Measurements from ENCODE around the gene RAB40C.

The RAB40C gene

DNA sequence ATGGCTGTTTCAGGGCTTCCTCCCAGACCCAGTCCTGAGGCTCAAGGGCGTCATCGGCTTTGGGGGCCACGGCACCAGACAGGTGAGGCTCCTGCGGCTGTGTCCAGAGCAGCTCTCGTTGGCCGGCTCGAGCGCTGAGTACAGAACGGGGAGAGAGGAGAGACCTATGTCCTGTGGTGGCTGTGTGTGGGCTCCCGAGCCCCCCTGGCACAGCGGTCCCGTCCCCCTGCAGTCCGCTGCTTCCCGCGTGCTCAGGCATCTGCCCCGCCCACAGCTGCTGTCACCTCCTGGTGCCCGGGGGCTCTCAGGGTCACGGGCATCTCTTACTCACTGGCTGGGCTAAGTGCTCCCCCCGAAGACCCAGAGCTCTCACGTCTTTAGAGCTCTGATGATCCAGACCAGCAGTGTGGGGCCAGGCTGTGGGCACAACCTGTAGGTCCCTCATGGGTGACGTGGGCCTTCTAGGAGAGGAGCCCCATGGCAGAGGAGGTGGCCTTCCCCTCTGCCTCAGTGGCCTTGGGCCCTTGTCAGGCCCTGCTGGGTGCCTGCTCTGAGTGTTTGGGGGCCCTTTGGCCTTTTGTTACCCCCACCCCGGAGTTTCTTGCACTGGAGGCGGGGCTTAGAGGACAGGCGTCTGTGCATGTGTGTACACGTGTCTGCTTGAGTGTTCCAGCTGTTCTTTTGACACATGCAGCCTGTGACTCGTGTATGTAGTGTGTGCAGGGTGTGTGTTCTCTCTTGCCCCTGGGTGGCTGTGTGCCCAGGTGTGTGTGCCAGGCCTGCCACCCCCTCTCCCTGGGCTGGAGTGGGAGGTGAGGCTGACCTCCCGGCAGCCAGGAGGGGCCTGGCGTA is 62.8 kb downstream of the RAB40C start:
- H3K4me1 ChIP-seq (ENCODE audit: insufficient read depth, poor library complexity, severe bottlenecking): peaks cover 8% of the 10 kb centered on the region
- ATAC-seq (ENCODE audit: low read depth): no peak
- H3K4me3 ChIP-seq (ENCODE audit: severe bottlenecking): no peak overlapping the region
- TF ChIP-seq, protein P1, sequence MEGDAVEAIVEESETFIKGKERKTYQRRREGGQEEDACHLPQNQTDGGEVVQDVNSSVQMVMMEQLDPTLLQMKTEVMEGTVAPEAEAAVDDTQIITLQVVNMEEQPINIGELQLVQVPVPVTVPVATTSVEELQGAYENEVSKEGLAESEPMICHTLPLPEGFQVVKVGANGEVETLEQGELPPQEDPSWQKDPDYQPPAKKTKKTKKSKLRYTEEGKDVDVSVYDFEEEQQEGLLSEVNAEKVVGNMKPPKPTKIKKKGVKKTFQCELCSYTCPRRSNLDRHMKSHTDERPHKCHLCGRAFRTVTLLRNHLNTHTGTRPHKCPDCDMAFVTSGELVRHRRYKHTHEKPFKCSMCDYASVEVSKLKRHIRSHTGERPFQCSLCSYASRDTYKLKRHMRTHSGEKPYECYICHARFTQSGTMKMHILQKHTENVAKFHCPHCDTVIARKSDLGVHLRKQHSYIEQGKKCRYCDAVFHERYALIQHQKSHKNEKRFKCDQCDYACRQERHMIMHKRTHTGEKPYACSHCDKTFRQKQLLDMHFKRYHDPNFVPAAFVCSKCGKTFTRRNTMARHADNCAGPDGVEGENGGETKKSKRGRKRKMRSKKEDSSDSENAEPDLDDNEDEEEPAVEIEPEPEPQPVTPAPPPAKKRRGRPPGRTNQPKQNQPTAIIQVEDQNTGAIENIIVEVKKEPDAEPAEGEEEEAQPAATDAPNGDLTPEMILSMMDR (IDR thresholded peaks at IDR 0.05; ENCODE audit: poor library complexity, severe bottlenecking): no peak
- no peak overlapping the region for H3K27ac ChIP-seq (ENCODE audit: poor library complexity, severe bottlenecking)
- no peak for DNase-seq (ENCODE audit: low spot score)
- H3K9me3 ChIP-seq (ENCODE audit: severe bottlenecking): no peaks in the 10 kb centered on the region
- H3K36me3 ChIP-seq (ENCODE audit: low read depth): peaks cover 26% of the 10 kb centered on the region; the same call in 1 of the 2 replicates
- H3K27me3 ChIP-seq (ENCODE audit: insufficient read depth, poor library complexity, severe bottlenecking): no peaks in the 10 kb centered on the region

DNA sequence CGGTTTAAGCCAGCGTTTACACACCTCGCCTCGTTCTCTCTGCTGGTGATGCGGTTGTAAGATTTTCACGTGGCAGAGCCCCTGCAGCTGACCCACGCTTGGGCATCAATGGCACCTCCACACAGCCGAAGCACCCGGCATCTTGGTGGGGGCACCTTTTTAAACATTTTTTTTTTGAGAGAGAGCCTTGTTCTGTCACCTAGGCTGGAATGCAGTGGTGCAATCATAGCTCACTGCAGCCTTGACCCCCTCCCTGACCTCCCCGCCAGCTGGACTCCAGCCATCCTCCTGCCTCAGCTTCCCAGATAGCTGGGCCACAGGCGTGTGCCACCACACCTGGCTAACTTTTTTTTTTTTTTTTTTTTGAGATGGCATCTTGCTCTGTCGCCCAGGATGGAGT is 64.2 kb downstream of the RAB40C start:
- Histone ChIP-seq H3K27ac (ENCODE audit: poor library complexity, severe bottlenecking) (no peak overlapping the region), H3K27me3 (ENCODE audit: insufficient read depth, poor library complexity, severe bottlenecking) (no peaks in the 10 kb centered on the region), H3K9me3 (ENCODE audit: severe bottlenecking) (no peaks in the 10 kb centered on the region), H3K4me3 (ENCODE audit: severe bottlenecking) (no peak overlapping the region), H3K4me1 (ENCODE audit: insufficient read depth, poor library complexity, severe bottlenecking) (peaks cover 4% of the 10 kb centered on the region), H3K36me3 (ENCODE audit: low read depth) (peaks cover 32% of the 10 kb centered on the region; the same call in 1 of the 2 replicates)
- no peak for ATAC-seq (ENCODE audit: low read depth)
- no peak for DNase-seq (ENCODE audit: low spot score)
- TF ChIP-seq, protein P1 (IDR thresholded peaks at IDR 0.05; ENCODE audit: poor library complexity, severe bottlenecking): no peak

DNA sequence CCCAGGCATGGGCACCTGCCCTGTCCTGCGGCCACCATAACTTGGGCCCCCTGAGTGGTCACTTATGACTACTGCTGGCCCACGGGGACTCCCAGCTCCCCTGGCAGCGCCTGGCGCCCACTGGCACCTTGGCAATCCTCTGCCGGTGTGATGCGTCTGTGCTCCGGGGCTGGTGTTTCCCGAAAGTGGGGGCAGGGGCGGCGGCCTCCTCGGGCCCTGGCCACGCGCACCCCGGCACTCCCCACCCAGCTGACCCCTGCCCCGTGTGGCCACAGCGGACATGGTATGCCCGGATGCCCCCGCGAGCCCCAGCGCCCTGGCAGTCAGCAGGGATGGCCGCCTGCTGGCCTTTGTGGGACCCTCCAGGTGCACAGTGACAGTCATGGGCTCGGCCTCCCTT is 67.6 kb downstream of the RAB40C start:
- Histone ChIP-seq H3K9me3 (ENCODE audit: severe bottlenecking) (no peaks in the 10 kb centered on the region), H3K36me3 (ENCODE audit: low read depth) (peaks cover 39% of the 10 kb centered on the region), H3K27me3 (ENCODE audit: insufficient read depth, poor library complexity, severe bottlenecking) (no peaks in the 10 kb centered on the region), H3K4me1 (ENCODE audit: insufficient read depth, poor library complexity, severe bottlenecking) (no peaks in the 10 kb centered on the region), H3K4me3 (ENCODE audit: severe bottlenecking) (no peak overlapping the region), H3K27ac (ENCODE audit: poor library complexity, severe bottlenecking) (no peak overlapping the region)
- TF ChIP-seq, protein P1 (IDR thresholded peaks at IDR 0.05; ENCODE audit: poor library complexity, severe bottlenecking): no peak
- DNase-seq (ENCODE audit: low spot score) (no peak), ATAC-seq (ENCODE audit: low read depth) (no peak)

DNA sequence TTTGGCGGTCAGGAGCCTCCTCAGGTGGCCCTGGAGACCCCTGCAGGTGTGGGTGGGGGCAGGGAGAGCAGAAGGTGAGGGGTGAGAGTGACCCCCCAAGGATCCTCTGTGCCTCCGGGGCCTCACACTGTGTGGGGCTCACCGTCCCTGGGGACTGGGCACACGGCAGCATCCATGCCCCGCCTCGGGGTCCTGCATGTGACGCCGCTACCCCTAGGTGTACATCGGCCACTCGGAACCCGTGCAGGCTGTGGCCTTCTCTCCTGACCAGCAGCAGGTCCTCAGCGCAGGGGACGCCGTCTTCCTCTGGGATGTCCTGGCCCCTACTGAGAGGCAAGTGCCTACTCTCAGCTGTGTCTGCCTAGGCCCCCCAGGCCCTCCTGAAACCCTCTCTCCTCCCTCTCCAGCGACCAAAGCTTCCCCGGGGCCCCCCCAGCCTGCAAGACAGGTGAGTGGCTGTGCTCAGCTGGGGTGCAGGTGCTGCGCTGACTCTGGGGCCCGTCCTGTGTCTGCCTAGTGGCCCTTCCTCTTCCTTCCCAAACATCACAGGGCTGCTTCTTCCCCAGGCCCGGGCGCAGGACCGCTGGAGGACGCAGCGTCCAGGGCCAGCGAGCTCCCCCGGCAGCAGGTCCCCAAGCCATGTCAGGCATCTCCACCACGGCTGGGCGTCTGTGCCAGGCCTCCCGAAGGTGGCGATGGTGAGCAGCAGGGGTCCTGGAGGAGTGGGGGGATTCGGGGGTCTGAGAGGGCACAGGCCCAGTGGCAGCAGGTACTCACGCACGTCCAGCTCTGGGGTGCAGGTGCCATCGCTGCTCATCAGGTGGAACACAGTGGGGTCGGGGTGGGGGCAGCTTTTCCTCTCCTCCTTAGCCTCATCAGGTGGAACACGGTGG is 69.1 kb downstream of the RAB40C start:
- no peak for DNase-seq (ENCODE audit: low spot score)
- H3K9me3 ChIP-seq (ENCODE audit: severe bottlenecking): no peaks in the 10 kb centered on the region
- H3K27me3 ChIP-seq (ENCODE audit: insufficient read depth, poor library complexity, severe bottlenecking): no peaks in the 10 kb centered on the region
- peaks cover 42% of the 10 kb centered on the region for H3K36me3 ChIP-seq (ENCODE audit: low read depth)
- TF ChIP-seq, protein P1 (IDR thresholded peaks at IDR 0.05; ENCODE audit: poor library complexity, severe bottlenecking): no peak
- no peaks in the 10 kb centered on the region for H3K4me1 ChIP-seq (ENCODE audit: insufficient read depth, poor library complexity, severe bottlenecking)
- no peak overlapping the region for H3K27ac ChIP-seq (ENCODE audit: poor library complexity, severe bottlenecking)
- H3K4me3 ChIP-seq (ENCODE audit: severe bottlenecking): no peak overlapping the region
- no peak for ATAC-seq (ENCODE audit: low read depth)

Measured in RWPE2 (cell line).